ENCODE measurements around the gene CKMT2. TPM values are rescaled to one million over a fixed set of nuclear protein-coding genes. Genes with fewer than 3 reads are reported as not detected.

Gene CKMT2
- total and polyA plus RNA-seq, 2 donors (not counting 1 experiment from before 2014, with no cell fraction given): 1.9 to 19.3 TPM

GRCh38 chr5:81187885-81188284, 45.2 kb upstream of the CKMT2 start:
- Histone ChIP-seq H3K36me3 (ENCODE audit: control insufficient read depth, insufficient read depth, low read length) (no peaks in the 10 kb centered on the region), H3K4me3 (replicated peaks in 1 of 4; ENCODE audit: control extremely low read depth in 1 of 4, insufficient read depth in 1 of 4, low read depth in 3 of 4, low read length in 4 of 4) (no peak overlapping the region), H2AFZ (ENCODE audit: low read length) (no peak overlapping the region), H3K4me2 (ENCODE audit: extremely low read depth, insufficient read depth, low read length) (no peak overlapping the region), H3K27me3 (ENCODE audit: control insufficient read depth, insufficient read depth, low read length) (no peaks in the 10 kb centered on the region), H3K27ac (ENCODE audit: insufficient read depth, low read length) (no peak overlapping the region), H3K9me3 (ENCODE audit: control insufficient read depth, insufficient read depth, low read depth, low read length) (no peaks in the 10 kb centered on the region), H3K79me2 (ENCODE audit: control insufficient read depth, insufficient read depth, low read length) (no peaks in the 10 kb centered on the region), H4K20me1 (ENCODE audit: control insufficient read depth, extremely low read depth, insufficient read depth, low read length) (no peaks in the 10 kb centered on the region), H3K9ac (ENCODE audit: insufficient read depth, low read length) (no peak overlapping the region), H3K4me1 (ENCODE audit: control insufficient read depth, extremely low read depth, insufficient read depth, low read length) (no peaks in the 10 kb centered on the region)
- no peak for DNase-seq (ENCODE audit: low read depth in 2 of 2)
- TF ChIP-seq, protein P1, sequence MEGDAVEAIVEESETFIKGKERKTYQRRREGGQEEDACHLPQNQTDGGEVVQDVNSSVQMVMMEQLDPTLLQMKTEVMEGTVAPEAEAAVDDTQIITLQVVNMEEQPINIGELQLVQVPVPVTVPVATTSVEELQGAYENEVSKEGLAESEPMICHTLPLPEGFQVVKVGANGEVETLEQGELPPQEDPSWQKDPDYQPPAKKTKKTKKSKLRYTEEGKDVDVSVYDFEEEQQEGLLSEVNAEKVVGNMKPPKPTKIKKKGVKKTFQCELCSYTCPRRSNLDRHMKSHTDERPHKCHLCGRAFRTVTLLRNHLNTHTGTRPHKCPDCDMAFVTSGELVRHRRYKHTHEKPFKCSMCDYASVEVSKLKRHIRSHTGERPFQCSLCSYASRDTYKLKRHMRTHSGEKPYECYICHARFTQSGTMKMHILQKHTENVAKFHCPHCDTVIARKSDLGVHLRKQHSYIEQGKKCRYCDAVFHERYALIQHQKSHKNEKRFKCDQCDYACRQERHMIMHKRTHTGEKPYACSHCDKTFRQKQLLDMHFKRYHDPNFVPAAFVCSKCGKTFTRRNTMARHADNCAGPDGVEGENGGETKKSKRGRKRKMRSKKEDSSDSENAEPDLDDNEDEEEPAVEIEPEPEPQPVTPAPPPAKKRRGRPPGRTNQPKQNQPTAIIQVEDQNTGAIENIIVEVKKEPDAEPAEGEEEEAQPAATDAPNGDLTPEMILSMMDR (conservative IDR thresholded peaks at IDR 0.05 in 1 of 2, IDR thresholded peaks at IDR 0.05 in 1 of 2; ENCODE audit: low read depth in 1 of 2, low read length in 2 of 2): no peak
- no peak for TF ChIP-seq EZH2 (IDR thresholded peaks at IDR 0.05; ENCODE audit: low read length, missing control alignments)

DNA sequence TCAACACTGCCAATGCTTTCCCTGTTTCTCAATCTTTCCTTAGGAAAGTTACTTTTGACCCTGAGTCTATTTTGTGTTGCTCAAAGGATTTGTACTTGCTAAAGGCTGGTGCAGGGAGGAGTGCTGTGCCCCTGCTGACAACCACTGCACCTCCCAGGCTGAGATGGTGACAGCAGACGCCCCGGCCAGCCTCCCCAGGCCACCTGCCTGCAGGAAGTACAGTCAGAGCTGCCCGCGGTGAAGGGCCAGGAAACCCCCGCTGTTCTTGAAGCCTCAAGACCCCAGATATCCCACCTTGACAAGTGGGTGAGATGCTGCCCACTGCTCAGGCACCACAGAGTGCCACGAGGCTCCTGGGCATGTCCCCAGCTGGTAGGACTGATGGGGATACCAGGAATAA, 44.2 kb upstream of the CKMT2 start:
- Histone ChIP-seq H3K79me2 (ENCODE audit: control insufficient read depth, insufficient read depth, low read length) (no peaks in the 10 kb centered on the region), H3K36me3 (ENCODE audit: control insufficient read depth, insufficient read depth, low read length) (no peaks in the 10 kb centered on the region), H3K27ac (ENCODE audit: insufficient read depth, low read length) (no peak overlapping the region), H3K4me3 (replicated peaks in 1 of 4; ENCODE audit: control extremely low read depth in 1 of 4, insufficient read depth in 1 of 4, low read depth in 3 of 4, low read length in 4 of 4) (no peak overlapping the region), H3K9ac (ENCODE audit: insufficient read depth, low read length) (no peak overlapping the region), H3K4me1 (ENCODE audit: control insufficient read depth, extremely low read depth, insufficient read depth, low read length) (no peaks in the 10 kb centered on the region), H3K27me3 (ENCODE audit: control insufficient read depth, insufficient read depth, low read length) (no peaks in the 10 kb centered on the region), H2AFZ (ENCODE audit: low read length) (no peak overlapping the region), H3K9me3 (ENCODE audit: control insufficient read depth, insufficient read depth, low read depth, low read length) (no peaks in the 10 kb centered on the region), H4K20me1 (ENCODE audit: control insufficient read depth, extremely low read depth, insufficient read depth, low read length) (no peaks in the 10 kb centered on the region), H3K4me2 (ENCODE audit: extremely low read depth, insufficient read depth, low read length) (no peak overlapping the region)
- DNase-seq (ENCODE audit: low read depth in 2 of 2): no peak
- TF ChIP-seq, protein P1 (conservative IDR thresholded peaks at IDR 0.05 in 1 of 2, IDR thresholded peaks at IDR 0.05 in 1 of 2; ENCODE audit: low read depth in 1 of 2, low read length in 2 of 2): no peak
- TF ChIP-seq EZH2 (IDR thresholded peaks at IDR 0.05; ENCODE audit: low read length, missing control alignments): no peak

GRCh38 chr5:81189875-81190498, 43.1 kb upstream of the CKMT2 start:
- Histone ChIP-seq H3K79me2 (ENCODE audit: control insufficient read depth, insufficient read depth, low read length) (no peaks in the 10 kb centered on the region), H3K27ac (ENCODE audit: insufficient read depth, low read length) (no peak overlapping the region), H3K27me3 (ENCODE audit: control insufficient read depth, insufficient read depth, low read length) (no peaks in the 10 kb centered on the region), H3K9ac (ENCODE audit: insufficient read depth, low read length) (no peak overlapping the region), H3K9me3 (ENCODE audit: control insufficient read depth, insufficient read depth, low read depth, low read length) (no peaks in the 10 kb centered on the region), H2AFZ (ENCODE audit: low read length) (no peak overlapping the region), H3K4me1 (ENCODE audit: control insufficient read depth, extremely low read depth, insufficient read depth, low read length) (no peaks in the 10 kb centered on the region), H3K4me3 (replicated peaks in 1 of 4; ENCODE audit: control extremely low read depth in 1 of 4, insufficient read depth in 1 of 4, low read depth in 3 of 4, low read length in 4 of 4) (no peak overlapping the region), H3K4me2 (ENCODE audit: extremely low read depth, insufficient read depth, low read length) (no peak overlapping the region), H3K36me3 (ENCODE audit: control insufficient read depth, insufficient read depth, low read length) (no peaks in the 10 kb centered on the region), H4K20me1 (ENCODE audit: control insufficient read depth, extremely low read depth, insufficient read depth, low read length) (no peaks in the 10 kb centered on the region)
- TF ChIP-seq EZH2 (IDR thresholded peaks at IDR 0.05; ENCODE audit: low read length, missing control alignments): no peak
- TF ChIP-seq, protein P1 (conservative IDR thresholded peaks at IDR 0.05 in 1 of 2, IDR thresholded peaks at IDR 0.05 in 1 of 2; ENCODE audit: low read depth in 1 of 2, low read length in 2 of 2): no peak
- DNase-seq (ENCODE audit: low read depth in 2 of 2): no peak

Data from fibroblast of lung (primary cell).